BLaER1 treated with 17β-estradiol and CSF1 and Interleukin-3, amounts not matched to agents 10 nM and 100 nM (cell line): ENCODE data around the gene COQ10B.

Experiments
- H3K27ac ChIP-seq, 11 experiments: shearing (Covaris generic); formaldehyde crosslinking; 2 replicates each; pipeline ENCODE4 v1.8.1; 2022
- H3K27me3 ChIP-seq, 11 experiments: shearing (Covaris generic); formaldehyde crosslinking; 2 replicates each; pipeline ENCODE4 v1.8.1; 2022
- H3K36me3 ChIP-seq, 11 experiments: shearing (Covaris generic); formaldehyde crosslinking; 2 replicates each; pipeline ENCODE4 v1.8.1; 2022
- H3K4me1 ChIP-seq, 10 experiments: shearing (Covaris generic); formaldehyde crosslinking; 2 replicates each; pipeline ENCODE4 v1.8.1; 2022
- H3K4me2 ChIP-seq, 11 experiments: shearing (Covaris generic); formaldehyde crosslinking; 2 replicates each; pipeline ENCODE4 v1.8.1; 2022
- H3K4me3 ChIP-seq, 10 experiments: shearing (Covaris generic); formaldehyde crosslinking; 2 replicates each; pipeline ENCODE4 v1.8.1; 2022
- H3K9ac ChIP-seq, 11 experiments: shearing (Covaris generic); formaldehyde crosslinking; 2 replicates each; pipeline ENCODE4 v1.8.1; 2022
- H3K9me3 ChIP-seq, 11 experiments: shearing (Covaris generic); formaldehyde crosslinking; replicated peaks in 1 of 11; 2 replicates each; pipeline ENCODE4 v1.8.1; 2022
- H4K20me1 ChIP-seq, 11 experiments: shearing (Covaris generic); formaldehyde crosslinking; 2 replicates each; pipeline ENCODE4 v1.8.1; 2022
- Cebpa-rat ChIP-seq, 11 experiments: shearing (Covaris generic); IDR thresholded peaks; 2 replicates each; pipeline ENCODE4 v1.8.1; 2022

COQ10B gene

GRCh38 chr2:197486175-197486574 lies 32.8 kb downstream of the COQ10B start:
- no peak overlapping the region for H3K27ac ChIP-seq
- TF ChIP-seq Cebpa-rat (IDR thresholded peaks at IDR 0.05), result no peak
- H3K4me1 ChIP-seq, result no peaks in the 10 kb centered on the region
- no peak overlapping the region for H3K4me3 ChIP-seq
- H3K9me3 ChIP-seq, result peaks cover 21 to 50% (median 36%) of the 10 kb centered on the region in 11 experiments
- H3K9ac ChIP-seq, result no peak overlapping the region
- peaks cover 3 to 66% (median 42%) of the 10 kb centered on the region in 11 experiments; a peak in 20 of 22 replicates for H4K20me1 ChIP-seq
- H3K4me2 ChIP-seq, result no peak overlapping the region
- H3K36me3 ChIP-seq, result peaks cover 75 to 98% (median 86%) of the 10 kb centered on the region in 11 experiments
- no peaks in the 10 kb centered on the region for H3K27me3 ChIP-seq

DNA sequence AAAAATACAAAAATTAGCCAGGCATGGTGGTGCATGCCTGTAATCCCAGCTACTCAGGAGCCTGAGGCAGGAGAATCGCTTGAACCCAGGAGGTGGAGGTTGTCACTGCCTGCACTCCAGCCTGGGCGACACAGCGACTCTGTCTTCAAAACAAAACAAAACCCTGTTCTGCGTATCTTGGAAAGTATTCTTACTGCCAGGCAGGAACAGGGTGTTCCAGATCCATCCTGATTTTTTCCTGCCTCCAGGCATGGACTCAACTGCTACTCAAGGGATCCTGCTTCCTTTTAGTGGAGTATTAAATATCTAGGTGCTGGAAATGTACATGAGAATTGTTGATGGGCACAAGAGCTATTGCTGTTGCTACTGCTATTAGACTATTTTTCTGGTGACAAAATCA lies 34.0 kb downstream of the COQ10B start:
- Histone ChIP-seq H3K4me3 (no peak overlapping the region), H4K20me1 (peaks cover 7 to 79% (median 54%) of the 10 kb centered on the region in 11 experiments; a peak in 21 of 22 replicates), H3K9me3 (peaks cover 21 to 45% (median 35%) of the 10 kb centered on the region in 11 experiments), H3K4me1 (0 out of 20 replicates have a peak, but pooled peaks cover 0 to 3% (median 0%) of the 10 kb centered on the region in 10 experiments), H3K27me3 (no peaks in the 10 kb centered on the region), H3K4me2 (no peak overlapping the region), H3K27ac (no peak overlapping the region), H3K9ac (no peak overlapping the region), H3K36me3 (peaks cover 88 to 99% (median 95%) of the 10 kb centered on the region in 11 experiments)
- no peak for TF ChIP-seq Cebpa-rat (IDR thresholded peaks at IDR 0.05)

DNA sequence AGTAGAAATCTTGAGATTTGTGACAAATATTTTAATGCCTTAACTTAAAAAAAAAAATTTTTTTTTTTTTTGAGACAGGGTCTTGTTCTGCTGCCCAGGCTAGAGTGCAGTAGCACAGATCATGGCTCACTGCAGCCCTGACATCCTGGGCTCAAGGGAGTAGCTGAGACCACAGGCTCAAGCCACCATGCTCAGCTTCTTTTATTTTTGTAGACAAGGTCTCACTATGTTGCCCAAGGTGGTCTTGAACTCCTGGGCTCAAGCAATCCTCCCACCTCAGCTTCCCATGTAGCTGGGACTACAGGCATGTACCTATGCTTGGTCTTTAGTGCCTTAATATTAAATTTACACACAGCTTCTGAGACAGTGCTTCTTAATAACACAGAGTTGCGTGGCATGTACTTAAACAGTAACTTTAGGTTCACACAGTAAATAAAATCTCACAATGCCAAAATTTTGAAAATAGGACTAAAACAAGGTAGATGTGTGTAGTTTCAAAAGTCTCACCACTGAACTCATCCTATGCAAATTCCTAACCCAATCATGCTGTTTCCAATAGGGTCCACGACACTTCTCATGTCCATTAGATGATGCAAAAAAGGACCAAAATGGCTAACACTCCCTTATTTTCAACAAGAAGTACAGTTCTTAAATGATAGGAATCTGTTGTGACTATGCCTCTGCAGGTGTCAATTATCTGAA lies 42.2 kb downstream of the COQ10B start:
- TF ChIP-seq Cebpa-rat (IDR thresholded peaks at IDR 0.05), result no peak
- Histone ChIP-seq H4K20me1 (peaks cover 50 to 91% (median 89%) of the 10 kb centered on the region in 11 experiments; a peak in 21 of 22 replicates), H3K9ac (peak overlapping the region in 3 of 11 experiments; percentile 6 to 24 (median 10); a peak in 2 of 22 replicates), H3K9me3 (peaks cover 0 to 4% (median 0%) of the 10 kb centered on the region in 11 experiments; a peak in 1 of 22 replicates), H3K4me3 (peak overlapping the region in 8 of 10 experiments; percentile 36 to 95 (median 88); a peak in 11 of 20 replicates), H3K27me3 (no peaks in the 10 kb centered on the region), H3K4me2 (peak overlapping the region; percentile 69 to 97 (median 90)), H3K36me3 (peaks cover 75 to 86% (median 81%) of the 10 kb centered on the region in 11 experiments), H3K4me1 (peaks cover 30 to 45% (median 35%) of the 10 kb centered on the region in 10 experiments), H3K27ac (no peak overlapping the region)

DNA sequence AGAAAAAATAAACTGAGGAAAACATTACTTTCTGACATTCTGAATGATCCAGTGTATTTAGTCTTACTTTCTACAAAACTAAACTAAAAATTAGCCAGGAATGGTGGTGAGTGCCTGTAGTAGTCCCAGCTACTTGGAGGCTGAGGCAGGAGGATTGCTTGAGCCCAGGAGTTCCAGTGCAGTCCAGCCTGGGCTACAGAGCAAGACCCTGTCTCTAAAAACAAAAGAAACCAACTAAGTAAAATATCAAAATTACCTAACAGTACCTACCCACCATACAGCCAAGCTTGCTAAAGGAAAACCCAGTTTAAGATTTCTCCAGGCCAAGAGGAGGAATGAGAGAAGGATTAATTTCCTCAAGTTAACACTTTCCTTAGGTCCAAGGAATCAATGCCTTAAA lies 43.3 kb downstream of the COQ10B start:
- Histone ChIP-seq H3K4me2 (peak overlapping the region; percentile 69 to 97 (median 90)), H3K36me3 (peaks cover 64 to 84% (median 76%) of the 10 kb centered on the region in 11 experiments), H3K9ac (peak overlapping the region; percentile 33 to 96 (median 88); a peak in 16 of 22 replicates), H3K27ac (no peak overlapping the region), H3K4me3 (peak overlapping the region in 9 of 10 experiments; percentile 77 to 95 (median 88); a peak in 17 of 20 replicates), H3K4me1 (peaks cover 34 to 49% (median 40%) of the 10 kb centered on the region in 10 experiments), H4K20me1 (peaks cover 49 to 91% (median 83%) of the 10 kb centered on the region in 11 experiments; a peak in 21 of 22 replicates), H3K27me3 (no peaks in the 10 kb centered on the region), H3K9me3 (peaks cover 0 to 4% (median 0%) of the 10 kb centered on the region in 11 experiments; a peak in 1 of 22 replicates)
- no peak for TF ChIP-seq Cebpa-rat (IDR thresholded peaks at IDR 0.05)

DNA sequence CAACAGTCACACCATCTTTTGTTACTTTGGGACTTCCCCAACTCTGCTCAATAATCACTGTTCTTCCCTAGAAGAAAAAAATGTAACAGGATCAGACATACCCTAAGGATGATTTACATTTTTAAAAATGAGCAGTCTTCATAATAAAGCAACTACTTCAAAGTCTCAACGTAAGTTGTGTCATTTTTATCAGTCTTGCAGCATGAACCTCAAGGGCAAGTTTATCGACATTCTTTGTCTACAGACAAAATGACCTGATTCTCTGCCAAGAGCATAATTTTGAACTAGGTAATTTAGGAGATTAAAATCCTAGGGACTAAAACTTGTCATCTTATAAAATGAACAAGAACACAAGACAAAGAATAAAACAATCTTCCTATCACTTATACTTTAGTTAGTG lies 44.0 kb downstream of the COQ10B start:
- no peaks in the 10 kb centered on the region for H3K9me3 ChIP-seq
- TF ChIP-seq Cebpa-rat (IDR thresholded peaks at IDR 0.05), result no peak
- peak overlapping the region; percentile 77 to 95 (median 88); a peak in 18 of 20 replicates for H3K4me3 ChIP-seq
- H3K9ac ChIP-seq, result peak overlapping the region in 10 of 11 experiments; percentile 81 to 96 (median 89); a peak in 19 of 22 replicates
- H3K4me2 ChIP-seq, result peak overlapping the region; percentile 69 to 97 (median 90)
- H3K4me1 ChIP-seq, result peaks cover 40 to 56% (median 46%) of the 10 kb centered on the region in 10 experiments
- H3K27me3 ChIP-seq, result no peaks in the 10 kb centered on the region
- H4K20me1 ChIP-seq, result peaks cover 45 to 91% (median 83%) of the 10 kb centered on the region in 11 experiments; a peak in 21 of 22 replicates
- no peak overlapping the region for H3K27ac ChIP-seq
- H3K36me3 ChIP-seq, result peaks cover 64 to 84% (median 76%) of the 10 kb centered on the region in 11 experiments

GRCh38 chr2:197498235-197498936 lies 45.0 kb downstream of the COQ10B start:
- Histone ChIP-seq H3K27me3 (no peaks in the 10 kb centered on the region), H3K27ac (peak overlapping the region; percentile 78 to 95 (median 86); a peak in 21 of 22 replicates), H3K4me3 (peak overlapping the region; percentile 77 to 95 (median 88)), H3K4me2 (peak overlapping the region; percentile 69 to 97 (median 90)), H3K4me1 (peaks cover 42 to 65% (median 50%) of the 10 kb centered on the region in 10 experiments), H3K9ac (peak overlapping the region; percentile 81 to 96 (median 89)), H3K9me3 (no peaks in the 10 kb centered on the region), H4K20me1 (peaks cover 45 to 91% (median 83%) of the 10 kb centered on the region in 11 experiments; a peak in 21 of 22 replicates), H3K36me3 (peaks cover 60 to 84% (median 76%) of the 10 kb centered on the region in 11 experiments)
- no peak for TF ChIP-seq Cebpa-rat (IDR thresholded peaks at IDR 0.05)

- peak overlapping the region; percentile 81 to 96 (median 89) for H3K9ac ChIP-seq
- no peaks in the 10 kb centered on the region for H3K27me3 ChIP-seq
- H4K20me1 ChIP-seq, result peaks cover 45 to 91% (median 82%) of the 10 kb centered on the region in 11 experiments; a peak in 21 of 22 replicates
- H3K9me3 ChIP-seq, result no peaks in the 10 kb centered on the region
- no peak for TF ChIP-seq Cebpa-rat (IDR thresholded peaks at IDR 0.05)
- peaks cover 42 to 63% (median 50%) of the 10 kb centered on the region in 10 experiments for H3K4me1 ChIP-seq
- peak overlapping the region; percentile 78 to 95 (median 86) for H3K27ac ChIP-seq
- H3K4me3 ChIP-seq, result peak overlapping the region; percentile 77 to 95 (median 88)
- H3K36me3 ChIP-seq, result peaks cover 60 to 84% (median 76%) of the 10 kb centered on the region in 11 experiments
- peak overlapping the region; percentile 69 to 97 (median 90) for H3K4me2 ChIP-seq
Measured at GRCh38 chr2:197498937-197499593, 45.7 kb downstream of the COQ10B start.
